Measurements from ENCODE around the gene ABLIM2. TPM values are rescaled to one million over a fixed set of nuclear protein-coding genes. Genes with fewer than 3 reads are reported as not detected.

The ABLIM2 gene
- total RNA-seq, 1 donor from 2014 or later, result 3.5 TPM

DNA sequence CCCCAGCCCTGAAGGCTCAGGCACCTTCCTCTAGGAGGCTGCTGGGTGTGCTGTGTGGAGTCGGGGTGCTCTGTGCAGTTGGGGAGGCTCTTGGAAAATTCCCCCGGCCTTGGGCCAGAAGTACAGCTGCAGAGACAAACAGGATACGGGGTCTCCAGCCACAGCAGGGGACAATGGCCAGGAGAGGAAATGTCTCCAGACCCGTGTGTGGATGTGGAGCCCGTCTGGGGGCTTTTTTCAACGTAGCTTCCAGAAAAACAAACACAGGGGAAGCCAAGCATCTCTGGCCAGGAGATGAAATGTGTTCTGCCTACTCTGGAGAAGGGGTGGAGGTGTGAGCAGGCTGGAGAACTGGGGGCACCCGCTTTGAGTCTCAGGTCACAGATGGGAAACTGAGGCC lies 36.8 kb upstream of the ABLIM2 start:
- H3K4me3 Mint-ChIP-seq, result no peak overlapping the region
- TF ChIP-seq, protein P1, sequence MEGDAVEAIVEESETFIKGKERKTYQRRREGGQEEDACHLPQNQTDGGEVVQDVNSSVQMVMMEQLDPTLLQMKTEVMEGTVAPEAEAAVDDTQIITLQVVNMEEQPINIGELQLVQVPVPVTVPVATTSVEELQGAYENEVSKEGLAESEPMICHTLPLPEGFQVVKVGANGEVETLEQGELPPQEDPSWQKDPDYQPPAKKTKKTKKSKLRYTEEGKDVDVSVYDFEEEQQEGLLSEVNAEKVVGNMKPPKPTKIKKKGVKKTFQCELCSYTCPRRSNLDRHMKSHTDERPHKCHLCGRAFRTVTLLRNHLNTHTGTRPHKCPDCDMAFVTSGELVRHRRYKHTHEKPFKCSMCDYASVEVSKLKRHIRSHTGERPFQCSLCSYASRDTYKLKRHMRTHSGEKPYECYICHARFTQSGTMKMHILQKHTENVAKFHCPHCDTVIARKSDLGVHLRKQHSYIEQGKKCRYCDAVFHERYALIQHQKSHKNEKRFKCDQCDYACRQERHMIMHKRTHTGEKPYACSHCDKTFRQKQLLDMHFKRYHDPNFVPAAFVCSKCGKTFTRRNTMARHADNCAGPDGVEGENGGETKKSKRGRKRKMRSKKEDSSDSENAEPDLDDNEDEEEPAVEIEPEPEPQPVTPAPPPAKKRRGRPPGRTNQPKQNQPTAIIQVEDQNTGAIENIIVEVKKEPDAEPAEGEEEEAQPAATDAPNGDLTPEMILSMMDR (IDR thresholded peaks at IDR 0.05; ENCODE audit: unreplicated experiment), result no peak
- H3K27ac Mint-ChIP-seq, result no peak overlapping the region
- no peaks in the 10 kb centered on the region for H3K36me3 Mint-ChIP-seq
- H3K9me3 Mint-ChIP-seq, result no peaks in the 10 kb centered on the region
- H3K27me3 Mint-ChIP-seq (ENCODE audit: low read depth), result no peaks in the 10 kb centered on the region
- no peak for DNase-seq (ENCODE audit: low spot score in 2 of 2, unreplicated experiment in 2 of 2)
- peaks cover 35% of the 10 kb centered on the region for H3K4me1 Mint-ChIP-seq

GRCh38 chr4:8194306-8195242 lies 36.0 kb upstream of the ABLIM2 start:
- Mint-ChIP-seq H3K27me3 (ENCODE audit: low read depth) (no peaks in the 10 kb centered on the region), H3K4me3 (no peak overlapping the region), H3K9me3 (no peaks in the 10 kb centered on the region), H3K36me3 (no peaks in the 10 kb centered on the region), H3K27ac (peak overlapping the region; percentile 39), H3K4me1 (peaks cover 28% of the 10 kb centered on the region)
- DNase-seq (ENCODE audit: low spot score in 2 of 2, unreplicated experiment in 2 of 2), result no peak
- TF ChIP-seq, protein P1 (IDR thresholded peaks at IDR 0.05; ENCODE audit: unreplicated experiment), result no peak

- Mint-ChIP-seq H3K4me1 (peaks cover 20% of the 10 kb centered on the region), H3K4me3 (no peak overlapping the region), H3K27ac (no peak overlapping the region), H3K36me3 (no peaks in the 10 kb centered on the region), H3K9me3 (no peaks in the 10 kb centered on the region), H3K27me3 (ENCODE audit: low read depth) (no peaks in the 10 kb centered on the region)
- DNase-seq (ENCODE audit: low spot score in 2 of 2, unreplicated experiment in 2 of 2), result no peak
- TF ChIP-seq, protein P1 (IDR thresholded peaks at IDR 0.05; ENCODE audit: unreplicated experiment), result no peak
These were observed 34.4 kb upstream of the ABLIM2 start for GRCh38 chr4:8192748-8193738.

DNA sequence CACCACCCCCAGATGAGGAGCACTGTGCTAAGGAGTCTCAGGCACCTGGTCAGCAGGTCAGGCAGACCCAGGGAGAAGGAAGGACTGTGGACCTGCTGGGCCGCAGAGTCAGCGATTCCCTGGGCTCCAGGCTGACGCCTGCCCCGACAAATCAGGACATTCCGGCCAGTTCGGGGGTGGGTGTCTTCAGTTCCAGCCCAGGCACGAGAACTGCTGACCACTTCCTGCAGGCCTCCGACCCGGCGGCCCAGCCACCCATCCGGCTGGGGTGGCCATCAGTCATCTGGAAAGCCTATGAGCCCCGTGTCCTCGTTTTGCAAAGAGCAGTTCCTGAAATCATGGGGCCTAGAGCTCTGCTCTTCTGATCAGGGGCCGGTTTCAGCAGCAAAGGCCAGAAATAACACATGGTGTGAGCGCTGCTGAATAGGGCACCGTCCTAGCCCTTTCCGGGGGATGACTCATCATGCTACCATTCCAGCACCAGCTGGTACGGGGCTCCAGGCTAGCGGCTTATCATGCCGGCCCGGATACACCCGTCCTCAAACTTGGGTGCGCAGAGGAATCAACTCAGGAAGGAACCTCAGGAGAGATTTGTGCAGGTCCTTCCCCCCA lies 32.6 kb upstream of the ABLIM2 start:
- peaks cover 22% of the 10 kb centered on the region for H3K4me1 Mint-ChIP-seq
- no peak overlapping the region for H3K4me3 Mint-ChIP-seq
- TF ChIP-seq, protein P1 (IDR thresholded peaks at IDR 0.05; ENCODE audit: unreplicated experiment), result no peak
- H3K27me3 Mint-ChIP-seq (ENCODE audit: low read depth), result no peaks in the 10 kb centered on the region
- H3K36me3 Mint-ChIP-seq, result no peaks in the 10 kb centered on the region
- no peaks in the 10 kb centered on the region for H3K9me3 Mint-ChIP-seq
- H3K27ac Mint-ChIP-seq, result no peak overlapping the region
- no peak for DNase-seq (ENCODE audit: low spot score in 2 of 2, unreplicated experiment in 2 of 2)

Data from mesothelial cell of epicardium (in vitro differentiated cells).